Head of caudate nucleus (tissue), 42 donors: ENCODE measurements around the gene ZDHHC14.

Source experiments
- DNase-seq, 42 donors: peaks; one replicate each; pipeline versions ENCODE4 v3.0.0 to v3.0.0-alpha.2; 2020 to 2021; ENCODE audit warnings: mixed read lengths in 7 of 42
- intact Hi-C: fragments of 100-400 bp; cut with DNase I; formaldehyde crosslinking; loops from one replicate; pipeline ENCODE4 v1.15.0; 2022

The ZDHHC14 gene

DNA sequence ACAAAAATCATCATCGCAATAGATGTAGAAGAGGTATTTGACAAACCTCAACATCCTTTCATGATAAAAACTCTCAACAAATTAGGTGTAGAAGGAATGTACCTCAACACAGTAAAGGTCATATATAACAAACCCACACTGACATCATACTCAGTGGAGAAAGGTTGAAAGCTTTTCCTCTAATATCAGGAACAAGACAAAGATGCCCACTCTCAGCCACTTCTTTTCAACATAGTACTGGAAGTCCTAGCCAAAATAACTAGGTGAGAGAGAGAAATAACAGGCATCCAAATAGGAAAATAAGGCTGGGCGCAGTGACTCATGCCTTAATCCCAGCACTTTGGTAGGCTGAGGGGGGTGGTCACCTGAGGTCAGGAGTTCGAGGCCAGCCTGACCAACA is 95.8 kb downstream of the ZDHHC14 start:
- intact Hi-C loops: no loop called here
- no peak for DNase-seq

- no peak for DNase-seq
- intact Hi-C loops: no loop called here
These were observed 97.9 kb downstream of the ZDHHC14 start for GRCh38 chr6:157478926-157479325.

GRCh38 chr6:157479464-157480303 is 98.7 kb downstream of the ZDHHC14 start:
- DNase-seq: no peak
- intact Hi-C loops: no loop called here

DNA sequence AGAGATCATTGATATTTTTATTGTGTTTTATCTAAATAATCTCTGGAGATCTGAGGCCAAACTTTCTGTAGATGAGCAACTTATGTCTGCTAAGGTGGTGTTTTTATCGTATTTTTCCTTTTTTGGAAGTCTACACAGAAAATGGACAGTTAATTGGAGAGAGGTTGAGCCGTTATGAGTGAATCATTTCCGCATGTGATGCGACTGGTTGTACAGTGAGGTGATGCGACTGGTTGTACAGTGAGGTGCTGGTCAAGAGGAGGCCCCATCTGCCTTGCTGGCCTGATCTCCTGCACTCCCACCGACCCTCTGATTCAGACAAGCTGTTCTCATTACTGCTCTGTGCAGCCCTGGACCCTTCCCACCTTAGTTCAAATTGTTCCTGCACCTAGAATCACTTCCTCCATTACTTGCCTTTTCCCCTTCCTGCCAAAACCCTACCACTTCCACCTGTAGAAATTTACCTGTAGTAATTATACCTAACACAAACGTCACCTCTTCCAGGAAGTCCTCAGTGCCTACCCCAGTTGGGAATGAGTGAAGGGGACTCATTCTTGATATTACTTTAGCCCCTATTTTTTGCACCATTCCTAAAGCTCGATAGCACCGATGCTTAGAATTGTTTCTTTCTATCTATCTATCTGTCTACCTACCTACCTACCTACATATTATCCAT is 100.3 kb downstream of the ZDHHC14 start:
- intact Hi-C loops: no loop called here
- DNase-seq: no peak

DNA sequence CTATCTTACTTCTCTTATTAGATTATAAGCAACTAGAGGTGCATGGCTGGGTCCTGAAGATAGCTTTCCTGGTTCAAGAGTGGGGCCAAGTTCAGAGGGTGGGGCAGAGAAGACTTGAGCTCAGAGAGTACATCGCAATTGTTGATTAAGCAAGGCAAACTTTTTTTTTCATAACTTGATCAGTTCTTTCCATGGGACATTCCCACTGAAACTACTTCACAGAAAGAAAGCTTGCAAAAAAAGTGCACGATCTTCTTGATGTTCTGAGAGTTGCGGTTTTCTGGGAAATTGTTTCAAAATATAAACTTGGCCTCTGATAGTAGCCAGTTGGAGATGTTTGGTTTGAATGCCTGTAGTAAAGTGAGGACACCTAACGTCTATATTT is 100.9 kb downstream of the ZDHHC14 start:
- no peak for DNase-seq
- intact Hi-C loops: no loop called here

DNA sequence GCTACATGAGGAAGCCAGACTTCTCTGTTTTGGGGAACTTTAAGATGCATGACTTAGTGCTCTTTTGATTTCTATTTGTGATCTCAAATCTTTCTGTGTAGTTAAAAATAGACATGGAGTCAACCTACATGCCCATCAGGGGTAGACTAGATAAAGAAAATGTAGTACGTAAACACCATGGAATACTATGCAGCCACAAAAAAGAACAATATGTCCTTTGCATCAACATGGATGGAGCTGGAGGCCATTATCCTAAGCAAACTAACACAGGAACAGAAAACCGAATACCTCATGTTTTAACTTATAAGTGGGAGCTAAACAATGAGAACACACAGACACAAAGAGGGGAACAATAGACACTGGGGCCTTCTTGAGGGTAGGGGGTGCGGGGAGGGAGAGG is 102.8 kb downstream of the ZDHHC14 start:
- DNase-seq: no peak

DNA sequence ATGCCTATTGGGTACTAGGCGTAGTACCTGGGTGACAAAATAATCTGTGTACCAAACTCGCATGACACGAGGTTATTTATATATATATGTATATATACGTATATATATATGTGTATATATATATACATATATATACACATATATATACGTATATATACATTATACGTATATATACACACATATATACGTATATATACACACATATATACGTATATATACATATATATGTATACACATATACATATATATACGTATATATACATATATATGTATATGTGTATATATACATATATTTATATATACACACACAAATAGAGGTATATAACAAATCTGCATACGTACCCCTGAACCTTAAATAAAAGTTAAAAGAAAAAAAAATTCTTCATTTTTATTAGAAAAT is 103.2 kb downstream of the ZDHHC14 start:
- no peak for DNase-seq
- intact Hi-C loops: no loop called here

More for the DNA sequence above, 102.8 kb downstream of the ZDHHC14 start:
- intact Hi-C loops: no loop called here

- no peak for DNase-seq
- intact Hi-C loops: no loop called here
These were observed 105.6 kb downstream of the ZDHHC14 start for GRCh38 chr6:157486572-157486971.

- intact Hi-C loops: no loop called here
- DNase-seq: no peak
These were observed 106.3 kb downstream of the ZDHHC14 start for GRCh38 chr6:157487110-157487773.

DNA sequence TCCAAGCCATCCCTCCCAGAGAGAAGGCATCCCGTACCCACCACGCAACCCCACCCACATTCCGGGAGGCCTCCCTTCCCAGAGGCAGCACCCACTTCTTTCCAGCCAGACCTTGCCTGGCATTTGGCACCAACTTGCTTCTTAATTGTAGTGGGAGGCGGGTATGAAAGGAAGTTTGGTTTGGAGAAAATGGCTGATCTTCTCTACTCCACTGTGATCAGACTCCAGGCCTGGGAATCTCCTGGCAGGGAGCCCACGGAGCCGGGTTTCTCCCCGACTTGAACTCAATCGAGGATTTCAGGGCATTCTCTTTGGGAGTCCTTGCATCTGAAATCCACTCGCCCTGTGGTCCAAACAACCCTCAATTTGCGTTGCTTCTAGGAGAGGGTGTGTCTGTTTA is 107.1 kb downstream of the ZDHHC14 start:
- intact Hi-C loops: no loop called here
- peak in 6 of 42 donors; percentile 15 to 45 (median 30) for DNase-seq

DNA sequence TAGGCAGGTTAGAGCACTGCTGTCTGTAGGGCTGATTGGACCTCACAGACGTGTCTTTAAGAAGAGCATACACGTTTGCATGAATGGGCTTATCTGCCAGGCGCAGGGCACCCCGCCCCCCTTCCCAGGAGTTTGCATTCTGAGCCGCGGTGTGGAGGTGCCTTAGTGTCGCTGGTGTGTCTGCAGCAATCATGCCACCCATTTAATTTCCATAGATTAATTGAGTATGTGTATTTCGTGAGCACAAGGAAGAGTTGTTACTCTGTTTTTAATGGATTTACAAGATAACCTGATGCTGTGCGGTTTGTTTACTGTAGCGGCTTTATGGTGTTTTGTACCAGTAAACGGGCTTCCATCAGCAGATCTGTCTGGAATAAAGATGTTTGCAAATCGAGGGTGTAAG is 107.7 kb downstream of the ZDHHC14 start:
- DNase-seq: no peak

DNA sequence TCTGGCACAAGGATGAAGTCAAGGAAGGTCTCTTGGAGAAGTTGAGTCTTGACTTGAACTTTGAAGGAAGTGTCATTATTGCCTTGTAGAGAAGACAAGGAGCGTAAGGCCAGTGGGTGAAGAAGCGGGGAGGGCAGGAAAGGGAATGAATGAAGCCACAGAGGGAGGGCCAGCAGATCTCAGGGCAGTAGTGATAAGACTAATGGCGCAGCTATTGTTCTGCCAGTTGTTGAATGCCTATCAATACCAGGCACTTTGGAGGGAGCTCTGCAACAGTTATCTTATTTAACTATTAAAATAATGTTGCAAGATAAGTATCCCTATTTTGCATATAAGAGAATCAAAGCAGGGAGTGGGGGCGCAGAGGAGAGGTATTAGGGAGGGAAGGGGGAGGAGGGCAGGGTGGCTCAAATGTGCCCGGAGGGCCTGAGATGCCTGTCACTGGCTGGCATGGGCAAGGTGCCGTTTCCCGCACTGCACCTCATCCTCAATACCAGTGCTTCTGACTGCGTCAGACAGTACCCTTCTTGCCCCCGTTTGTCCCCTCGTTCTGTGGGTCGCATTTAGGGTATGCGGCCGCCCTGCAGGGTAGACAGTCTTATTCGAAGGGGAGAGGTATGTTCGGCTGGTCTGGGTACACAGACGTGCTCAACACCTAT is 109.8 kb downstream of the ZDHHC14 start:
- intact Hi-C loops: no loop called here
- no peak for DNase-seq

More for the DNA sequence above, 107.7 kb downstream of the ZDHHC14 start:
- intact Hi-C loops: no loop called here

GRCh38 chr6:157491571-157492232 is 110.7 kb downstream of the ZDHHC14 start:
- no peak for DNase-seq
- intact Hi-C loops: no loop called here

DNA sequence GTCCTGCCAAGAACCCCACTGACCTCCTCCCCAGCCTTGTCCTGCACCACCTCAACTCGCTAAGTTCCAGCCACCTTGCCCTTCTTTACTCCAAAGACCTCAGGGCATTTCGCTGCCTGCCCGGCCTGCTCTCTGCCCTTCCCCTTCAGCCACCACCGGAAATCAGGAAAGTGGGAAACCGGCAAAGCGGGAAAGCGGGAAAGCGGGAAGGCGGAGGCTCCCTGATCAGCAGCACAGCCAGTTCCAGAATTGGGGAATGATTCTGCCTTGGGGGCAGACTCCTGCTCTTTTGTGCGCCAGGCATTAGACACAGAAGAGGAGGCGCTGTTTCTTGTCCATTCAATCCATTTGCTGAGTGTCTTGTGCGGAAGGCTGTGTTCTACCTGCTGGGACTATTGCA is 111.3 kb downstream of the ZDHHC14 start:
- no peak for DNase-seq
- intact Hi-C loops: no loop called here

DNA sequence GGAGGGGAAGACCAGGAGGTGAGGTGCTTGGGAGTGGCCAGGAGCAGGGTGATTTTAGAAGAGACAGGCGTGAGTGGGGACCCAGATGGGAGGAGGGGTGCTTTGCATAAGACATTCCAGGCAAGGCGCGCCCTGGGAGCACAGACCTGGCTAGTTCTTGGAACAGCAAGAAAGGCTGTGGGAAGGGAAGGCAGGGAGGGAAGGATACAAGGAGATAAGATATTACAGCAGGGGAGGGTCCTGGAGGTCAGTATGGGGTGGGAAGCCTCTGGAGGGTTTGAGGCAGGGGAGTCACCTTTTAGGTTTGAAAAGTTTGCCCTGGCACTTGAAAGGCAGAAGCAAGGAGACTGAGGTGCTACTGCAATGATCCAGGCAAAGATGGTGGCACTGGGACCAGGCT is 111.8 kb downstream of the ZDHHC14 start:
- intact Hi-C loops: no loop called here
- no peak for DNase-seq

DNA sequence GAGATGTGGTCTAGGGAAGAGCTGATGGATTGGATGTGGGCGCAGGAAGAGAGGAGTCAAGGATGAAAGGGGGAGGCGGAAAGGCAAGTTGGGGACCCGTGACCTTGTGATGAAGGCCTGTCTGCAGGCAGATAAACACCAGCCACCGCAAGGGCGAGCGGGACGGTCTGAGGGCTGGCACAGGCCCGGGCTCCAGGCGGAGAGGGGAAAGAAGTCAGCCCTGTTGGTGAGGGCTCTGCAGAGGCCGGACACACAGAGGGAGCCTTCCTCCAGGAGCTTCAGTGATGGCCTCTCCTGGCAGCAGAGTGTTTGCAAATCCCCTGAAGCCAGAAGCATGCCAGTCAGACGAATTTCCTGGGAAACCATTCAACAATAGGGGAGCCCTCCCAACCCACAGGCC is 112.2 kb downstream of the ZDHHC14 start:
- no peak for DNase-seq
- intact Hi-C loops: no loop called here

DNA sequence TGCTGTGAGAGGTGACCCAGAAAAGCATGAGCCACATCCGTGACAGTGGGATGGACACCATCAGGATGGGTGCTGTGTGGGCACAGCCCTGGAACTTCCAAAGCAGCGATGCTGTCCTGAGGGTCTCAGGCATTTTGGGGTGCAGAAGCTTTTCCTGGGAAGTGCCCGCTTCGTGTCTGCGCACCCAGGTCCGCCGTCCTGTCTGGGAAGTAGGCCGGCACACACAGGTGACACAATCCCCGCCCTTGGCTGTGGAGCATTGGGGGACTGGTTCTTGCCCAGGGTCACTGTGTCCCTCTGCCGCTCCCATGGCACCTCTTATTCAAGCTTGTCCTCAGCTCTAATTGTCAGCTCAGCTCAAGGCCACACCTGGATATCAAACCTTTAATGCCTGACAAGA is 112.6 kb downstream of the ZDHHC14 start:
- no peak for DNase-seq
- intact Hi-C loops: no loop called here

- DNase-seq: no peak
These were observed 113.2 kb downstream of the ZDHHC14 start for GRCh38 chr6:157494132-157494710.

GRCh38 chr6:157496534-157497095 is 115.6 kb downstream of the ZDHHC14 start:
- no peak for DNase-seq
- intact Hi-C loops: no loop called here

More at GRCh38 chr6:157494132-157494710, 113.2 kb downstream of the ZDHHC14 start:
- intact Hi-C loops: no loop called here
